ENCODE results near the gene HYAL4.
"Not testable (repeated sequence)": the region's sequence is repeated elsewhere in the genome, so short reads cannot be mapped to it uniquely, and the experiment has no call there.

The HYAL4 gene

GRCh38 chr7:123819795-123820194, 25.2 kb upstream of the HYAL4 start:
- H3K4me3 ChIP-seq (ENCODE audit: low read length); H3K36me3 ChIP-seq (ENCODE audit: control insufficient read depth, insufficient read depth, low read length, severe bottlenecking); H3K9ac ChIP-seq (ENCODE audit: low read length); H3K4me1 ChIP-seq (ENCODE audit: control insufficient read depth, insufficient read depth, low read length); DNase-seq (ENCODE audit: low read depth); H3K9me3 ChIP-seq (ENCODE audit: control insufficient read depth, low read length); H3K27me3 ChIP-seq (replicated peaks; ENCODE audit: control insufficient read depth, insufficient read depth, low read length): not testable (repeated sequence)

GRCh38 chr7:123820864-123821263, 24.1 kb upstream of the HYAL4 start:
- no peak for DNase-seq (ENCODE audit: low read depth)
- Histone ChIP-seq H3K27me3 (replicated peaks; ENCODE audit: control insufficient read depth, insufficient read depth, low read length) (no peaks in the 10 kb centered on the region), H3K9ac (ENCODE audit: low read length) (no peak overlapping the region), H3K9me3 (ENCODE audit: control insufficient read depth, low read length) (no peaks in the 10 kb centered on the region), H3K4me3 (ENCODE audit: low read length) (no peak overlapping the region), H3K4me1 (ENCODE audit: control insufficient read depth, insufficient read depth, low read length) (no peaks in the 10 kb centered on the region), H3K36me3 (ENCODE audit: control insufficient read depth, insufficient read depth, low read length, severe bottlenecking) (no peaks in the 10 kb centered on the region)

- no peaks in the 10 kb centered on the region for H3K27me3 ChIP-seq (replicated peaks; ENCODE audit: control insufficient read depth, insufficient read depth, low read length)
- no peaks in the 10 kb centered on the region for H3K36me3 ChIP-seq (ENCODE audit: control insufficient read depth, insufficient read depth, low read length, severe bottlenecking)
- H3K4me1 ChIP-seq (ENCODE audit: control insufficient read depth, insufficient read depth, low read length) = no peaks in the 10 kb centered on the region
- H3K4me3 ChIP-seq (ENCODE audit: low read length) = no peak overlapping the region
- no peak overlapping the region for H3K9ac ChIP-seq (ENCODE audit: low read length)
- no peaks in the 10 kb centered on the region for H3K9me3 ChIP-seq (ENCODE audit: control insufficient read depth, low read length)
- no peak for DNase-seq (ENCODE audit: low read depth)
These were observed 23.6 kb upstream of the HYAL4 start for GRCh38 chr7:123821320-123821719.

- H3K4me1 ChIP-seq (ENCODE audit: control insufficient read depth, insufficient read depth, low read length) = no peaks in the 10 kb centered on the region
- H3K36me3 ChIP-seq (ENCODE audit: control insufficient read depth, insufficient read depth, low read length, severe bottlenecking) = no peaks in the 10 kb centered on the region
- H3K4me3 ChIP-seq (ENCODE audit: low read length) = no peak overlapping the region
- DNase-seq (ENCODE audit: low read depth) = no peak
- no peaks in the 10 kb centered on the region for H3K9me3 ChIP-seq (ENCODE audit: control insufficient read depth, low read length)
- no peak overlapping the region for H3K9ac ChIP-seq (ENCODE audit: low read length)
- no peaks in the 10 kb centered on the region for H3K27me3 ChIP-seq (replicated peaks; ENCODE audit: control insufficient read depth, insufficient read depth, low read length)
These were observed 20.8 kb upstream of the HYAL4 start for GRCh38 chr7:123823898-123824753.

GRCh38 chr7:123824754-123825067, 20.3 kb upstream of the HYAL4 start:
- Histone ChIP-seq H3K4me1 (ENCODE audit: control insufficient read depth, insufficient read depth, low read length) (no peaks in the 10 kb centered on the region), H3K9me3 (ENCODE audit: control insufficient read depth, low read length) (no peaks in the 10 kb centered on the region), H3K27me3 (replicated peaks; ENCODE audit: control insufficient read depth, insufficient read depth, low read length) (no peaks in the 10 kb centered on the region), H3K36me3 (ENCODE audit: control insufficient read depth, insufficient read depth, low read length, severe bottlenecking) (no peaks in the 10 kb centered on the region), H3K9ac (ENCODE audit: low read length) (no peak overlapping the region), H3K4me3 (ENCODE audit: low read length) (no peak overlapping the region)
- no peak for DNase-seq (ENCODE audit: low read depth)

GRCh38 chr7:123828805-123829204, 16.2 kb upstream of the HYAL4 start:
- Histone ChIP-seq H3K9me3 (ENCODE audit: control insufficient read depth, low read length) (no peaks in the 10 kb centered on the region), H3K36me3 (ENCODE audit: control insufficient read depth, insufficient read depth, low read length, severe bottlenecking) (no peaks in the 10 kb centered on the region), H3K4me1 (ENCODE audit: control insufficient read depth, insufficient read depth, low read length) (no peaks in the 10 kb centered on the region), H3K9ac (ENCODE audit: low read length) (no peak overlapping the region), H3K4me3 (ENCODE audit: low read length) (no peak overlapping the region), H3K27me3 (replicated peaks; ENCODE audit: control insufficient read depth, insufficient read depth, low read length) (no peaks in the 10 kb centered on the region)
- no peak for DNase-seq (ENCODE audit: low read depth)

- Histone ChIP-seq H3K27me3 (replicated peaks; ENCODE audit: control insufficient read depth, insufficient read depth, low read length) (no peaks in the 10 kb centered on the region), H3K9ac (ENCODE audit: low read length) (no peak overlapping the region), H3K4me1 (ENCODE audit: control insufficient read depth, insufficient read depth, low read length) (no peaks in the 10 kb centered on the region), H3K36me3 (ENCODE audit: control insufficient read depth, insufficient read depth, low read length, severe bottlenecking) (no peaks in the 10 kb centered on the region), H3K9me3 (ENCODE audit: control insufficient read depth, low read length) (no peaks in the 10 kb centered on the region), H3K4me3 (ENCODE audit: low read length) (no peak overlapping the region)
- DNase-seq (ENCODE audit: low read depth) = no peak
These were observed 8.3 kb upstream of the HYAL4 start for GRCh38 chr7:123836656-123837055.

GRCh38 chr7:123839106-123839505, 5.9 kb upstream of the HYAL4 start:
- not testable (repeated sequence) for DNase-seq (ENCODE audit: low read depth); H3K9me3 ChIP-seq (ENCODE audit: control insufficient read depth, low read length)

GRCh38 chr7:123844142-123844541, 827 bp upstream of the HYAL4 start:
- H3K4me1 ChIP-seq (ENCODE audit: control insufficient read depth, insufficient read depth, low read length); H3K36me3 ChIP-seq (ENCODE audit: control insufficient read depth, insufficient read depth, low read length, severe bottlenecking); H3K9ac ChIP-seq (ENCODE audit: low read length); H3K27me3 ChIP-seq (replicated peaks; ENCODE audit: control insufficient read depth, insufficient read depth, low read length); H3K4me3 ChIP-seq (ENCODE audit: low read length); H3K9me3 ChIP-seq (ENCODE audit: control insufficient read depth, low read length); DNase-seq (ENCODE audit: low read depth): not testable (repeated sequence)

More at GRCh38 chr7:123839106-123839505, 5.9 kb upstream of the HYAL4 start:
- H3K9ac ChIP-seq (ENCODE audit: low read length); H3K36me3 ChIP-seq (ENCODE audit: control insufficient read depth, insufficient read depth, low read length, severe bottlenecking); H3K4me1 ChIP-seq (ENCODE audit: control insufficient read depth, insufficient read depth, low read length); H3K4me3 ChIP-seq (ENCODE audit: low read length); H3K27me3 ChIP-seq (replicated peaks; ENCODE audit: control insufficient read depth, insufficient read depth, low read length): not testable (repeated sequence)

GRCh38 chr7:123845823-123846216, 851 bp downstream of the HYAL4 start:
- Histone ChIP-seq H3K36me3 (ENCODE audit: control insufficient read depth, insufficient read depth, low read length, severe bottlenecking) (no peaks in the 10 kb centered on the region), H3K4me1 (ENCODE audit: control insufficient read depth, insufficient read depth, low read length) (no peaks in the 10 kb centered on the region)

GRCh38 chr7:123846217-123846891, 1.4 kb downstream of the HYAL4 start:
- peaks cover 6% of the 10 kb centered on the region for H3K9me3 ChIP-seq (ENCODE audit: control insufficient read depth, low read length)
- H3K9ac ChIP-seq (ENCODE audit: low read length) = no peak overlapping the region
- H3K27me3 ChIP-seq (replicated peaks; ENCODE audit: control insufficient read depth, insufficient read depth, low read length) = peaks cover 3% of the 10 kb centered on the region
- H3K4me1 ChIP-seq (ENCODE audit: control insufficient read depth, insufficient read depth, low read length) = no peaks in the 10 kb centered on the region
- no peak for DNase-seq (ENCODE audit: low read depth)
- no peak overlapping the region for H3K4me3 ChIP-seq (ENCODE audit: low read length)
- H3K36me3 ChIP-seq (ENCODE audit: control insufficient read depth, insufficient read depth, low read length, severe bottlenecking) = no peaks in the 10 kb centered on the region

More at GRCh38 chr7:123845823-123846216, 851 bp downstream of the HYAL4 start:
- H3K27me3 ChIP-seq (replicated peaks; ENCODE audit: control insufficient read depth, insufficient read depth, low read length) = peaks cover 3% of the 10 kb centered on the region
- peaks cover 6% of the 10 kb centered on the region for H3K9me3 ChIP-seq (ENCODE audit: control insufficient read depth, low read length)
- no peak for DNase-seq (ENCODE audit: low read depth)
- no peak overlapping the region for H3K4me3 ChIP-seq (ENCODE audit: low read length)
- H3K9ac ChIP-seq (ENCODE audit: low read length) = no peak overlapping the region

Data from adipocyte (in vitro differentiated cells).